ENCODE measurements around the gene LAGE3.

DNA sequence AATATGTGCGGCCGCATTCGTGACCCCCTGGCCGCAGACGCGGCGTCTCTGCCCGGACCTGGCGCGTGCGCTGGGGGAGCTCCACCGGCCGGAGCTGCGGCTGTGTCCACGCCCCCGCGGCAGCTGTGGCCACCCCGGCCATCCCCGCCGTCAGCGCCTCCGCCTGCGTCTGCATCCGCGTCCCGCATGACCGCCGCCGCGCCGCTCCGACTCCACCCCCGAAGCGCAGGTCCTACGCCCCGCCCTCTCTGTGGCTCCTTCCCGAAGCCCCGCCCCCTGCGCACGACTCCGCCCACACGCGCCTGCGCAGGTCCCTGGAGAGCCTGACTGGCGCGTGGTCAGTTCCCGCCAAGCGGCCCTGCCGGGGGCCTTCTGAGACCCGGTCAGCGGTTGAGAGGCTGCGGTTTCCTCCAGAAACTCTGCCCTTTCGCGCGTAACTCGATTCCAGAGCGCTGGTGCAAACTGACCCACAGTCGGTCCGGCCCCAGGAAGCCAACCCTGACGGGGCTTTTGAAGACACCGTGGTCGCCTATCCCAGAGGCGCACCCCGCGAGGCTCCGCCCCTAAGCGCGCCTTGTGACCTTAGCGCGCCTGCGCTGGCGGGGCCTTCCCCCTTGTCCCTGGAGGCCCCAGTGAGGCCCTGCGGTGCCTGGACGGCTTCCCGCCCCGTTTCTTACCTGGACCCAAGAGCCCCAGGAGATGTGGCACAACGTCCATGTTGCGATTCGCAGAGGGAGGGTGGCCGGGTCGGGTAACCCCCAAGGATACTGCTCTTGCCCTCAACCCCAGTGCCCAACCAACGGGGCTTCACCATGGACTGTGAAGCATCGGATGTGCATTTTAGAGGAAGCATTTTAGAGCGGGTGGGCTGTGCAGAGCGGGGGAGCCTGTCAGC, at the start of gene LAGE3:
- TF ChIP-seq, protein P1, sequence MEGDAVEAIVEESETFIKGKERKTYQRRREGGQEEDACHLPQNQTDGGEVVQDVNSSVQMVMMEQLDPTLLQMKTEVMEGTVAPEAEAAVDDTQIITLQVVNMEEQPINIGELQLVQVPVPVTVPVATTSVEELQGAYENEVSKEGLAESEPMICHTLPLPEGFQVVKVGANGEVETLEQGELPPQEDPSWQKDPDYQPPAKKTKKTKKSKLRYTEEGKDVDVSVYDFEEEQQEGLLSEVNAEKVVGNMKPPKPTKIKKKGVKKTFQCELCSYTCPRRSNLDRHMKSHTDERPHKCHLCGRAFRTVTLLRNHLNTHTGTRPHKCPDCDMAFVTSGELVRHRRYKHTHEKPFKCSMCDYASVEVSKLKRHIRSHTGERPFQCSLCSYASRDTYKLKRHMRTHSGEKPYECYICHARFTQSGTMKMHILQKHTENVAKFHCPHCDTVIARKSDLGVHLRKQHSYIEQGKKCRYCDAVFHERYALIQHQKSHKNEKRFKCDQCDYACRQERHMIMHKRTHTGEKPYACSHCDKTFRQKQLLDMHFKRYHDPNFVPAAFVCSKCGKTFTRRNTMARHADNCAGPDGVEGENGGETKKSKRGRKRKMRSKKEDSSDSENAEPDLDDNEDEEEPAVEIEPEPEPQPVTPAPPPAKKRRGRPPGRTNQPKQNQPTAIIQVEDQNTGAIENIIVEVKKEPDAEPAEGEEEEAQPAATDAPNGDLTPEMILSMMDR (IDR thresholded peaks at IDR 0.05 in 8 of 11, conservative IDR thresholded peaks at IDR 0.05 in 3 of 11): peak in 1 of 11 experiments; percentile 11
- TF ChIP-seq POLR2A (IDR thresholded peaks at IDR 0.05): peak in 1 of 3 donors; percentile 39

All from spleen (tissue), 7 donors.